HEK293 (cell line): ENCODE results near the gene PUM1.

ENCODE experiments used
- CTCF ChIP-seq: fragments of 450-650 bp; formaldehyde crosslinking; IDR thresholded peaks from 2 replicates; pipeline ENCODE4 v1.5.1; 2016; ENCODE audit warnings: missing biosample characterization, missing genetic modification characterization
- ELK4 ChIP-seq: IDR thresholded peaks from 2 replicates; pipeline ENCODE4 v1.6.1; 2011; ENCODE audit warnings: mild to moderate bottlenecking, low read depth, low read length, borderline replicate concordance
- INSM2 ChIP-seq: fragments of 450-650 bp; formaldehyde crosslinking; IDR thresholded peaks from 2 replicates; pipeline ENCODE4 v1.5.1; 2016; ENCODE audit warnings: missing biosample characterization, missing genetic modification characterization
- REST ChIP-seq: fragments of 450-650 bp; formaldehyde crosslinking; IDR thresholded peaks from 2 replicates; pipeline ENCODE4 v1.5.1; 2016; ENCODE audit warnings: missing biosample characterization, missing genetic modification characterization
- TCF7L2 ChIP-seq: IDR thresholded peaks from 2 replicates; pipeline ENCODE4 v1.6.1; 2011; ENCODE audit warnings: low read depth, mild to moderate bottlenecking, inconsistent platforms, low read length, moderate library complexity, borderline replicate concordance
- TSHZ1 ChIP-seq: fragments of 450-650 bp; formaldehyde crosslinking; IDR thresholded peaks from 2 replicates; pipeline ENCODE4 v1.5.1; 2016; ENCODE audit warnings: missing biosample characterization, missing genetic modification characterization, borderline replicate concordance
- ZBTB7A ChIP-seq: fragments of 450-650 bp; formaldehyde crosslinking; IDR thresholded peaks from 2 replicates; pipeline ENCODE4 v1.5.1; 2016; ENCODE audit warnings: low read depth, missing biosample characterization, missing genetic modification characterization
- ZNF10 ChIP-seq: fragments of 450-650 bp; formaldehyde crosslinking; IDR thresholded peaks from 2 replicates; pipeline ENCODE4 v1.5.1; 2017; ENCODE audit warnings: missing biosample characterization, missing genetic modification characterization
- ZNF114 ChIP-seq: fragments of 450-650 bp; formaldehyde crosslinking; IDR thresholded peaks from 2 replicates; pipeline ENCODE4 v1.5.0; 2017; ENCODE audit warnings: missing biosample characterization, missing genetic modification characterization
- ZNF2 ChIP-seq: fragments of 450-650 bp; formaldehyde crosslinking; IDR thresholded peaks from 2 replicates; pipeline ENCODE4 v1.5.1; 2016; ENCODE audit warnings: missing biosample characterization, missing genetic modification characterization
- ZNF274 ChIP-seq, 2 experiments: fragments of 200-500 bp in 1 of 2; fragments of 450-650 bp in 1 of 2; sonication (Bioruptor generic) in 1 of 2; formaldehyde crosslinking in 1 of 2; IDR thresholded peaks; 2 replicates each; pipeline versions ENCODE4 v1.5.1 to v1.6.1; 2014 to 2016; ENCODE audit warnings: borderline replicate concordance in 1 of 2, inconsistent platforms in 1 of 2, low read length in 1 of 2, missing biosample characterization in 1 of 2, missing genetic modification characterization in 1 of 2
- ZNF548 ChIP-seq: fragments of 450-650 bp; formaldehyde crosslinking; IDR thresholded peaks from 2 replicates; pipeline ENCODE4 v1.5.1; 2016; ENCODE audit warnings: missing biosample characterization, missing genetic modification characterization
- ZNF549 ChIP-seq: fragments of 450-650 bp; IDR thresholded peaks from 2 replicates; pipeline ENCODE4 v1.5.1; 2018; ENCODE audit warnings: missing biosample characterization, missing genetic modification characterization, mild to moderate bottlenecking, inconsistent platforms, moderate library complexity
- ZNF585B ChIP-seq: fragments of 450-650 bp; formaldehyde crosslinking; IDR thresholded peaks from 2 replicates; pipeline ENCODE4 v1.5.1; 2016; ENCODE audit warnings: missing biosample characterization, missing genetic modification characterization

GRCh38 chr1:30952098-30952497, 113.4 kb downstream of the PUM1 start:
- TF ChIP-seq ZNF274 (IDR thresholded peaks at IDR 0.05; ENCODE audit: low read length) (no peak), ZNF274 (tag by site-specific recombination; IDR thresholded peaks at IDR 0.05; ENCODE audit: borderline replicate concordance) (no peak), ELK4 (no peak), ZNF114 (tag by site-specific recombination) (no peak), ZNF549 (no peak), INSM2 (no peak), CTCF (tag by site-specific recombination) (no peak), TCF7L2 (no peak), REST (tag by site-specific recombination) (no peak), ZNF548 (tag by site-specific recombination) (no peak), ZBTB7A (no peak), ZNF10 (tag by site-specific recombination) (no peak), TSHZ1 (no peak), ZNF2 (tag by site-specific recombination) (no peak), ZNF585B (tag by site-specific recombination) (no peak)
